HG03342 (cell line): ENCODE results near the gene CCDC169.
"Not testable (repeated sequence)": the region's sequence is repeated elsewhere in the genome, so short reads cannot be mapped to it uniquely, and the experiment has no call there.

Source experiments
- ATAC-seq: cut with Tn5 transposase; IDR thresholded peaks from one replicate; pipeline ENCODE4 v1.9.1; 2021; ENCODE audit warnings: mild to moderate bottlenecking, moderate library complexity; ENCODE audit not compliant: unreplicated experiment

The CCDC169 gene

DNA sequence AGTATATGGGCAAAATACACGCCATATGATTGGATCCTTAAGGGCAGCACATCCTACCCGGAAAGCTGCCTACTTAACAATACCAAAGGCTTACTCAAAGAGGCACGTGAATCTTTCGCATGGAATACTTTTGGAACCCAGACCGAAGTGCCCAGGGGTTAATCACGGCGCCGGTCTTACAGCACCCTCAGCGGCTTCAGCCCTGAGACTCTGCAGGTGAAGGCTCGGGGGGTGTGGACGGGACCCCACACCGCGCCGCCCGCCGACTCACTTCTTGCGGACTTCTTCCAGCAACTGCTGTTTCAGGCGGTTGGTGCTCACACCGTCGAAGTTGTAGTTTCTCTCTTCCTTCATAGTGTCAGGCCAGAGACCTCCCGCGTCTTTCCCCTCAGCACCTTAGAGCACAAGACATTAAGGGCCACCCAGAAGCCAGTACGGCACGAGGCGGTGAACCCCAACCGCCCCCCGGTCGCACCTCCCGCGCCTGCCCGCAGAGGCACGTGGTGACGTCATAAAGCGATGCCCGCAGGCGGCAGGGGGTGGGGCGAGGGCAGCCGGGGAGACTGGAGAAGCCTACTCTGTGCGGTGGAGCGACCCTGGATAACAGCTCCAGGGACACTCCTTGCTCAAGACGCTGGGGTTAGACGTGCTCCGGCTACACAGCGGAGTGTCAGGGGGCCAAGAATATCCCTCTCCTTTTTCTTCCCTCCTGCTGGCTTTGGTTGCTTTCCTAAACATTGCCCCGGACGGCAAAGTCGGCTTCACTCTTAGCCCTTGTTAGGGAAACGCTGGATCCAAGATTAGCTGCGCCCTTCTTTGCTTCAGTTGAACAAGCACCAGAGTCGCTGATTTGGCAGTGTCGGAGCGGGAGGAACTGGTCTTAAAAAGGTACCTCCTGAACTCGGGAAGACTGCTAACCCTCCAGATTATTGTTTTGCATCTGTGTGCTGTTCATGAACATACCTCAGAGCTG lies at the start of gene CCDC169:
Gene CCDC169 (minus strand): TSS at position 449 of the 973 bp plus-strand sequence. CDS start 95 bp downstream, at position 354.
- peak; percentile 50 for ATAC-seq

DNA sequence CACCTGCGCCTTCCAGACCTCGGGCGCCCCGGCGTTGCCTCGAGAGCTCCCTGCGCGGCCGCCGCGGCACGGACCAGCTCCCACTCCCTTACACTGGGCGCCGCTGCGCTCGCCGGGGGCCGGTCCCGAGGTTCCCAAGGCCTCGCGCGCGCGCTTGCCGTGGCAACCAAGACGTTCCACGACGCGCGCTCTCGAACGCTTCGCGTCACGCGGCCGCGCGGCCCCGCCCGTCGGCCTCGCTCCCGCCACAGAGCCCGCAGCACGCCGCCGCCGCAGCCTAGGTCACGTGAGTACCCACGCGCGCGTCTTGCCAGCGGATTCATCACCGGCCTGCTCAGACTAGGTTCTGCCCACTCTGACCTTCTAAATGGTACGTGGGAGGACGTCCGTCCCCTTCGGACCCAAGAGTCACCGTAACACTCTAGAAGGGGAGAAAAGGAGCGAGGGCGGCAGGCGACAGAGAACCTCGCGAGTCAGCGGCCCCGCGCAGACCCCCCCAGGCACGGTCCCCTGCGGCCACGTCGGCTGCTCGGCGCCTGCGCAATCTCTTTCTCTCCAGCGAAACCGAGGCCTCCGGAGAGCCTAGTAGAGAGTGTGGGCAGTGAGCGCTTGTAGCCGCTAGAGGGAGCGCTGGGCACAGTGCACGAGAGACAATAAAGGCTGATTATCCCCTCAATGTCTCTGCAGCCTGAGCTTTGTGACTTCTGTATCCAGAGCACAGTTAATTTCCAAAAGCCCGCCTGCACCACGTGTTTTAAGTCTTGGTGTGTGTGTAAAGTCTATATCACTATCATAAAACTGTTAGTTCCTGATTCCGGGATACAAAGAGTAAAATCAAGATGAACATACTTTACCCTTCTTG lies 48.8 kb upstream of the CCDC169 start, which contains the start of gene SPART:
Gene SPART (minus strand): TSS at position 173 of the 862 bp plus-strand sequence. CDS start 10,564 bp downstream, outside the sequence.
- peak; percentile 92 for ATAC-seq

DNA sequence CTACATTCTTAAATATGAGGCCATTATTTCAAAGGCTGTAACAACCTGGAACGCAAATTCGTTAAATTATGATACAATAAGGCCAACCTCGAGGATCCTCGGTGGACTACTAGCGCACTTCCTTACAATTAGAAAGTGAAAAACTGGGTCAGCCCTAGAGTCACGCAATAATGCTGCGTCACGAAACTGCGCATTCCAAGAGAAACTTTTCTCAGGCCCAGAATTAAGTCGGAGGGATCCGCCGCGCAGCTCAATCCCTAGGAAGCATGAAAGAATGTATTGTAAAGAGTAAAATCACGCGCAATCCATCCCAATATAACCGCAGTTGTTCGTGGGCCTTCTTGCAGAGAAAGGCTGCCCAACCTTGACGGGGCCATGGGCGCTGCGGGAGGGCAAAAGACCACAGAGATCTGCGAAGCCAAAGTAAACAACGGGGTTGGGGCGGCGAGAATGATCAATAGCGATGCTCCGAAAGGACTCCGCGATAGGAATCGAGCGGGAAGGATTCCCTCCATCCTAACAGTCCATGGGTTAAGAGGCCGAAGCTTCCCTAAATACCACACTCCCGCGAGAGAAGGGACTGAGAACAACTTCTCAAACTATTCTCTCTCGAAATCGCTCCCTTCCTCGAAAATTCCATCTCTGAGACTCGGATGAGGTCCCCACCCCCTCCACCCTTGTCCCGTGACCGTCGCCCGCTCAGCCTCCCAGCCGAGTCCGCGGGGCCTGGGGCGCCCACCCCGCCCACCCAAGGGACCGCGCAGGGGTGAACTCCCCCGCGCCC lies 48.0 kb upstream of the CCDC169 start:
- no peak for ATAC-seq

DNA sequence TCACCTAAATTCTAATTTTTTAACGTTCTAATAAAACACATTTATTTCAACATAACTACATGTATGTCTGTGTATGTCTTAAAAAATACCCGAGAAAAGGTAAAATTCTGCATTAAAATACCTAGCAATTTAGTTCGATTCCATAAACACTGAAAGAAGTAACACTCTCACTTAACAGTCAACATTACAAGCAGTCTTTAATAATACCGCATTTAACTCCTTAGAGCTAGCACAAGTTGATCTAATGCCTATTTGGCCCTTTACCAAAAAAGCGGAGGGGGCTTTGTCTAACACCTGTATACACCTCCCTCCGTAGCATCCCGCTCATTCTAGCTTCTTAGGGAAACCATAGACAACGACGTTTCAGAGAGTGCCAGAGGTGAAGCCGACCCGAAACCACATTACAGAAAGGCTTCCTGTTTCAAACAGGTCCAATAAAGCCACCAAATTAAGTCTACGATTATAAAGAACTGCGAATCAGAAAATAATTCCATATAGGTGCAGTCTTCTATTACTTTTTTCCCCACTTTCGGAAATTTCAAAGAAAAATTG lies 47.3 kb upstream of the CCDC169 start:
- ATAC-seq: no peak

DNA sequence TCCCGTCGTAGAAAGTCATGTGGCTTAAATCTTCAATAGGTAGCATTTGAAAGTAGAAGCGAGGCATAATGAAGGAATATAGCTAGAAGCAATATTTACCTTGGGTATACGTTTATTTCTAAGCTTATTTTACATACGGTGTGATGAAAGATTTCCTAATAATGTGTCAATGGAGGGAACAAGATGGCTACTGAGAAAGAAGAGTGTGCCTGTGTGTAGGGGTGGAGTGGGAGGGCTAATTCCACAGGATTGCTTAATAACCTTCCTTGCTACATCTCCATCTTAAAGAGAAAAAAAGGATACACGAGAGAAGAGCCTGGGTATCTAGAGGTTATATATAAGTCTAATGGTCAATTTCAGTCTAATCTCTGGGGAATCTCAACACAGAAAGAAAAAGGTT lies 46.6 kb upstream of the CCDC169 start:
- ATAC-seq: no peak

DNA sequence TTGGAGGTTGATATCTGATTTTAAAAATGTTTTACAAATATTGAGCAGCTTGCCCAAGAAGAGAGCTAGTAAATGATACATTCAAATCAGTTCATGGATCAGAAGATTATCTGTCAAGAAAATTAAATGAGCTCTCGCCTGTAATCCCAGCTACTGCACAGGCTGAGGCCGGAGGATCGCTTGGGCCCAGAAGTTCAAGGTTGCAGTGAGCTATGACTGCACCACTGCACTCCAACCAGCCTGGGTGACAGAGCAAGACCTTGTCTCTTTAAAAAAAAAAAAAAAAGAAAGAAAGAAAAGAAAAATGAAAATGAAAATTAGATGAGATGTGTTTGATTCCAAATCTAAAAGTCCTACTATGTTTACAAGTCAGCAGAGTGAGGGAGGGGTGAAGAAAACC lies 46.2 kb upstream of the CCDC169 start:
- no peak for ATAC-seq

DNA sequence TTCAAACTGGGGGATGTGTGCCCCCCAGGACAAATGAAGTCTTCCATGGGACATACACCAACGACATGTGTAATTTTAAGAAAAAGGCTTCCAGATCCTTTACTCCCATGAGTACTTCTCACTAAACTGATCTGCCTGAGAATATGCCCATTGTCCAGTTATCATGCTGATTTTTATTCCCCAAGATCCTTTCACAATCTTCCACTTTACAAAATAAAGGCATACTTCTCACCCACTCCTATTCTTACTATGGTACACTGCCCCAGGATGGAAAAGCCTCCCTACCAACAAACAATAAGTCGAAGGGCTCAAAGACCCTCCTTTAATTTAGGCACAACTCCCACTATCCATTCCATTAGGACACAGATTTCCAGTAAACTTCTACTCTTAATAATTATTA lies 45.1 kb upstream of the CCDC169 start:
- ATAC-seq: no peak

DNA sequence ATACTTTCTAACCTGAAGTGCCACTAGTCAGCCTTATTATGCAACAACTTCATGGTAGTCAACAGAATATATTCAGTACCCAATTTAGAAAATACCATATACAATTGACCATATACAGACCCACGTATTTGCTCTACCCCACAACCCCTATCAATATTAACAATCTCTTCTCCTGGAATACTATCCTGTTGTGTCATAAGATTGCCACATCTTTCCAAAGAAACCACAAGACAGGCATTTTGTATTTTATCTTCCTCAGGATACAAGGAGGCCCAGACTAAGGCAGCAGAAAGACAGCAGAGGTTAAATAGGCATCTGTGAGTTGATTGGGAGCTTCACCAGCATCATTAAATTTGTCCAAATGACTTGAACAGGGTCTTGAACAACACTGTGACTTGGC lies 44.1 kb upstream of the CCDC169 start:
- no peak for ATAC-seq

DNA sequence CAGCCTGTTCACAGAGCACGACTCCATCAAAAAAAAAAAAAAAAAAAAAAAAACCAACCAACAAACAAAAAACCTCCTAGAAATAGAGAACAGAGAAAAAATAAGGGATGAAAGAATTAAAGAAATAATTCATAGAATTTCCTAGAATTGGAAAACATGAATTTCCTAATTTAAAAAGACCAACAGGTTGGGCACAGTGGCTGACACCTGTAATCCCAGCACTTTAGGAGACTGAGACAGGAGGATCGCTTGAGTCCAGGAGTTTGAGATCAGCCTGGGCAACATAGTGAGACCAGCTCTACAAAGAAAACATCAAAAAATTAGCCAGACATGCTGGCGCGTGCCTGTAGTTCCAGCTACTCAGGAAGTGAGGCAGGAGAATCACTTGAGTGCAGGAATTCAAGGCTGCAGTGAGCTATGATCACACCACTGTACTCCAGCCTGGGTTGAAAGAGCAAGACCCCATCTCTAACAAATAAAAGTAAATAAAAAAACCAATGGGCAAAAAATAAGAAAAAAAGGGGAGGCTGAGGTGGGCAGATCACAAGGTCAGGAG lies 42.1 kb upstream of the CCDC169 start:
- no peak for ATAC-seq

DNA sequence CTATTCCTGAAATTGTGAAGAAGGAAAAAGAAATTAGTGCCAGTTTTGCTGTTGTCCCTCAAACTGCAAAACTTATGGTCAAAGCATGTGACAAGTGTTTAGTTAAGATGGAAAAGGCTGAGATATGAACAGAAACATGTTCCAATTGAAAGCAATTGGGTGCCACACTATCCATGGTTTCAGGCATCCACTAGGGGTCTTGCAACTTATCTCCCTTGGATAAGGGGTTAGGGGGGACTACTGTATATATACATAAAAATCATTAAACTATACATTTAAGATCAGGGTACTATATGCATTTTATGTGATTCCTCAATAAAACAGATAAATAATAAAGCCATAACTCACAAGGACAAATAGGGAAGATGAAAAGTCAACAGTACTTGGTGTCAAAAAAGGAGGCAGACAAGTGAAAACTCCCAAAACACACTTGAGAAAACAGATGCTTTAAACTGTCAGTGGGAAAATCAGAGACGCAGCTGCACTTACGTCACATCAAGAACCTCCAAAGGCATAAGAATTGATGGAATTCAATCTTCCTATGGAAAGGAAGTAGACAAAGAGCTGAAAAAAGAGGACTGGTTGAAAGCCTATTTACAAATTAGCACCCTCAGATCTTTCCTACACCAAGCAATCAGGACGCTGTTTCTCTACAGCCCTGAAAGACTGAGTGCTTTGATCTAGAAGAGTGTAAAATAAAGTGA lies 40.5 kb upstream of the CCDC169 start:
- ATAC-seq: no peak

DNA sequence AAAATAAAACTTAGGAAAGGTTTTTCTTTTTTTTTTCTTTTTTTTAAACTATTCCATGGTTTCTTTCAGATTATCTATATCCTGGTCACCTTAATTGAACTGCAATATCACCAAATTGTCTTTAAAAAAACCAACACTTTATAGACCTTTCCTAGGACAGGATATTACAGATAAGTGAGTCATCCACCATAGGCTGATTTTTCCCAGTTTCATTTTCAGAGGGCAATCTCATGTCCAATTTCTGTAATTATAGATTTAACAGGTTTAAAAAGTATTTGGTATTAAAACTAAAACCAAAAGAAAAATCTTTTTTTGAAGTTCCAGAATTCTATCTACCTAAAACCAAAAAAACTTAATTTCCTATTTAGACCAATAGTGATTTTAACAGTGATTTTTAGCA lies 35.4 kb upstream of the CCDC169 start:
- no peak for ATAC-seq

DNA sequence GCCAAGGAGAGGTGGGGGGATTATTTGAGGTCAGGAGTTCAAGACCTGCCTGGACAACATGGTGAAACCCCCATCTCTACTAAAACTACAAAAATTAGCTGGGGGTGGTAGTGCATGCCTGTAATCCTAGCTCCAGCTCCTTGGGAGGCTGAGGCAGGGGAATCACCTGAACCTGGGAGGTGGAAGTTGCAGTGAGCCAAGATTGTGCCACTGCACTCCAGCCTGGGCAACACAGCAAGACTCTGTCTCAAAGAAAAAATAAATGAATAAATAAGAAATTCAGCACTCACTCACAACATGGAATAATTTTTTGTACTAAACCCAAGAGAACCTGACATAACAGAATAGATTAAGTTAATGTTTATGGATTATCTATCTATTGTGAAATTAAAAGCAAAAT lies 34.6 kb upstream of the CCDC169 start:
- not testable (repeated sequence) for ATAC-seq

DNA sequence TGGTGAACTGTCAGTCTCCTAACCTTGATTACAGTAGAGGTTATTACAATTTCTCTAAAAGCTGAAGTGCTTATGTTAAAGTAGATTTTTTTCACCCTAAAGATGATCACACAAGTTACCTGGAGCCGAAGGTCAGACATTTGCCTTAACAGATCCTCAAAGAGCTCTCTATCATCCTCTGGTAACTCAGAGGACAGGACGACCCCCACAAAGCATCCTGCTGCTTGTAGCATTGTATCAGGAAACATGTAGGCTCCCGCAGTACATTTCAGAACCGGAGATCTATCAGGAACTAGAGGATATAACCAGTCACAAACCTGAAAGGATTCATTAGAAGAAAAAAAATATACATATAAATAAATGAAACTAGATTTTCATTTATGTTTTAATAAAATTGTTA lies 33.7 kb upstream of the CCDC169 start:
- ATAC-seq: no peak

DNA sequence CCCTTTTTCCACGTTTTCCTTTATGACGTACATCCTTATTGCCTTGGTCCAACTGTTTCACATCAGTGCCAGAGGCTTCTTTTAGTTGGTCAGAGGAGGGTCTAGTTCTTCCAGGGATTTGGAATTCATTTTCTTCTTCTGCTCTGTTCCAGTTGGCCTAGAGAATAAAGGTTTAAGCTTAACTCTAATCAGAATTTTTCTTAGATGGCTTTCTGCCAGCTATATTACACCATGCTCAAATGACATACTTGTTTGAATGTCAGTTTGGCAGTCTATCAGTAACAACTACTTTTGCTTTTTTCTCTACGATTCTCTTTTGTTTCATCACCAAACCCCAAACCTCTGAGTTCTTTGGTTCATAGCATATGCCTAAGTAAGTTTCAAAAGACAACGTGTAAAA lies 31.7 kb upstream of the CCDC169 start:
- ATAC-seq: no peak

DNA sequence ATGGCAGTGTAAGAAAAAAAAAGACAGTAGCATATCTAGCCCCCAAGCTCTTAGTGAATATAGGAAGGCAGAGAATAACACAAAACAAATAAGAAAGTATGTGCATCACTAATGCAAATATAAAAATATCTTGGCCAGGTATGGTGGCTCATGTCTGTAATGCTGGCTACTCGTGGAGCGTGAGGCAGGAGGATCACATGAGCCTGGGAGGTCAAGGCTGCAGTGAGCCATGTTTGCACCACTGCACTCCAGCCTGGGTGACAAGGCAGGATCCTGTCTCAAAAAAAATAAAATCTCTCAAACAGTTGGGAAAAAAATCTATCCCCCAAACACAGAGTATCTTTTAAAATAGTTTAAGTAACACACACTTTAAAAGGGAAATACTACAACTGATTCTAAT lies 31.2 kb upstream of the CCDC169 start:
- ATAC-seq: no peak

DNA sequence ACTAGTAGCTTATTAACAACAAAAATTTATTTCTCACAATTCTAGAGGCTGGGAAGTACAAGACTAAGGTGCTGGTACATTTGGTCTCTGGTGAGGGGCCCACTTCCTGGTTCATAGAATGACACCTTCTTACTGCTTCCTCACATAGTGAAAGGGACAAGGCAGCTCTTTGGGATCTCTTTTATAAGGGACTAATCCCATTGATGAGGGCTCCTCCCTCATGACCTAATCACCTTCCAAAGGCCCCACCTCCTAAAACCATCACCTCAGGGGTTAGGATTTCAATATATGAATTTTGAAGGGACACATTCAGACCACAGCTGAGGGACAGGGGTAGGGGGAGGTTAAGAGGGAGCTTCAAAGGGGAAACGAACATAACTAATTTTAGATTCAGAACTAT lies 28.3 kb upstream of the CCDC169 start:
- no peak for ATAC-seq

DNA sequence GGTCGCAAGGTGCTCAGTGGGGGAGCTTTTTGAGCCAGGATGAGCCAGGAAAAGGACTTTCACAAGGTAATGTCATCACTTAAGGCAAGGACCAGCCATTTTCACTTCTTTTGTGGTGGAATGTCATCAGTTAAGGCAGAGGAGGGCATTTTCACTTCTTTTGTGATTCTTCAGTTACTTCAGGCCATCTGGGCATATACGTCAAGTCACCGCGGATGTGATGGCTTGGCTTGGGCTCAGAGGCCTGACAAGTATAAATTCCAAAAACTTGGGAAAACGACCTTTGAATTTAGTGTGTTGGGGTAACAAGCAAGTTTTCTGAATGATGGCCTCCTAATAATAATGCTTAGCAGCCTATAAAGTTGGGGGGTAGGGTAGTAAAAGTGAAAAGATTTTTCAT lies 27.3 kb upstream of the CCDC169 start:
- ATAC-seq: not testable (repeated sequence)

DNA sequence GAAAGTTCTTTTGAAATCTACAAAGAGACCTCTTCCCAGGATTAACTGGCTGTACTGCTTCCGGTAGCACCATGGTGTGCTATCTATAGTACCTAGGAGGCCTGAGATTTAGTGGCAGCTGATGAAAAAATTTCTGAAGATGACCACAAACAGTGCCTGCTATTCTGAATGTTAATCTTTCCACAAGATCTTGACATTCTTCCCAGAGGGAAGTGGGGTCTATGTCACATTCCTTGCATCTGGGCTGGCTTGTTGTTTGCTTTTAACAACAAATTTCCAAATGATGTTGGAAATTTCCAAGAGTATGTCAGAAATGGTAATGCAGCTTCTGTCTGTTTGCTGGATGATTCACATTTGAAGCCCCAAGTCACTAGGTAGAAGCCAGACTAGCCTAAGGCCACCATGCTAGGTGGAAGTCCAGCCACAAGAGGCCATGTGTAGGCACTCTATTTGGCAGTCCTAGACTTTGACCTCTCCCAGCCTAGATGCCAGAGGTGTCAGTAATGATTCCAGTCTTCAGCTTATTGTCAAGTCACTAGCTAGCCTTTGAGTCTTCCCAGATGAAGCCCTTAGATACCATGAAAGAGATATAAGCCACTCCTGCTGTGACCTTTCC lies 26.4 kb upstream of the CCDC169 start:
- ATAC-seq: no peak

DNA sequence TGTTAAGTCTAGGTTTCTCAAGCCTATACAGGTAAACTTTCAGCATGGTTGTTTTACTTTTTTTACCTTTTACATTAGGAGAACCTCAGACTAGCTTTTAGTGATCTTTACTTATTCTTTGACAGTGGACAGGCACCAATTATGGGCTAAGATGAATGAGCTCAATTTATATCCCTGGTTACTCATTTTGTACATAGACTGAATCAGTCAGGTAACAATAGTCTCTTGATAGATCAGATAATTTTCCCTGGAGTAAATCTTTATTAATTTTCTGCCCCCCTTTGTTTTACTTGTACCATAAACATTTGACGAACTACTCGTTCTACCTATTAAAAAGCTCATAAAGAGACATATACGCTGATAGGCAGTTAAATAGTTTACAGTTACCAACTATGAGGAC lies 25.8 kb upstream of the CCDC169 start:
- no peak for ATAC-seq
